Measurements from ENCODE around the gene ETFA. TPM values are rescaled to one million over a fixed set of nuclear protein-coding genes. Genes with fewer than 3 reads are reported as not detected.

The ETFA gene
- total and polyA plus RNA-seq, 2 of the 8 experiments (the other 6 are each of a cell fraction or from before 2014, with no cell fraction given): 60.9 to 90.0 TPM

- no peak for DNase-seq (ENCODE audit: low read depth in 1 of 2, low spot score in 2 of 2)
- no peak overlapping the region for H3K18ac ChIP-seq (ENCODE audit: extremely low read depth, low read length)
- peaks cover 70 to 95% (median 80%) of the 10 kb centered on the region in 4 experiments for H3K27me3 ChIP-seq (replicated peaks in 1 of 4; ENCODE audit: control insufficient read depth in 3 of 4, extremely low read depth in 1 of 4, insufficient read depth in 3 of 4, low read length in 3 of 4)
- no peak overlapping the region for H4K5ac ChIP-seq (ENCODE audit: insufficient read length, low read depth, low read length)
- no peak overlapping the region for H2BK15ac ChIP-seq (ENCODE audit: low read length)
- no peak overlapping the region for H2BK120ac ChIP-seq (replicated peaks; ENCODE audit: low read depth, low read length)
- peaks cover 0 to 14% (median 0%) of the 10 kb centered on the region in 4 experiments; a peak in 1 of 8 replicates for H3K36me3 ChIP-seq (ENCODE audit: control insufficient read depth in 2 of 4, insufficient read depth in 4 of 4, low read length in 3 of 4)
- H3K4me1 ChIP-seq (replicated peaks in 1 of 4; ENCODE audit: control insufficient read depth in 3 of 4, insufficient read depth in 4 of 4, low read length in 3 of 4): peaks cover 0 to 16% (median 10%) of the 10 kb centered on the region in 4 experiments; a peak in 6 of 7 replicates
- peak; percentile 13 for FAIRE-seq
- H3K79me1 ChIP-seq (ENCODE audit: low read depth, low read length): no peaks in the 10 kb centered on the region
- peak overlapping the region; percentile 77 to 84 for H3K4me2 ChIP-seq (ENCODE audit: insufficient read depth in 1 of 2, low read depth in 2 of 2, low read length in 2 of 2)
- H2AFZ ChIP-seq (ENCODE audit: low read length): no peak overlapping the region
- H4K91ac ChIP-seq (replicated peaks; ENCODE audit: insufficient read length, low read length): no peak overlapping the region
- H3K9me3 ChIP-seq (ENCODE audit: insufficient read depth in 2 of 2, low read depth in 1 of 2, low read length in 1 of 2): peaks cover 0 to 10% of the 10 kb centered on the region in 2 experiments; a peak in 1 of 4 replicates
- ChIA-PET POLR2A (ENCODE audit: partially characterized antibody) (interaction anchor here (1.2 to 5.0 kb wide), 3 partner anchors 9 to 586 kb away, joined by 5 to 55 read pairs (median 6); partner anchors contain the start of genes ISL2 and RCN2), CTCF (ENCODE audit: partially characterized antibody) (interaction anchor here (0.5 to 3.6 kb wide), 5 partner anchors 8 to 378 kb away, joined by 3 to 22 read pairs (median 4); no protein-coding TSS in a partner anchor)
- H3K4me3 ChIP-seq (ENCODE audit: extremely low read depth in 1 of 4, insufficient read depth in 2 of 4, low read depth in 3 of 4, low read length in 4 of 4): peak overlapping the region; percentile 51 to 68 (median 60); a peak in 5 of 8 replicates
- no peak overlapping the region for H2BK5ac ChIP-seq (ENCODE audit: low read depth, low read length)
- H3K56ac ChIP-seq (replicated peaks; ENCODE audit: insufficient read length, low read depth, low read length): no peak overlapping the region
- H3K27ac ChIP-seq (ENCODE audit: low read depth, low read length): no peak overlapping the region
- H3K23me2 ChIP-seq (ENCODE audit: low read depth, low read length): peaks cover 13% of the 10 kb centered on the region; the same call in 1 of the 2 replicates
- H2AK5ac ChIP-seq (ENCODE audit: low read depth, low read length): no peak overlapping the region
- no peak overlapping the region for H3K14ac ChIP-seq (ENCODE audit: insufficient read length)
- H3K4ac ChIP-seq (replicated peaks; ENCODE audit: insufficient read length, low read depth, low read length): no peak overlapping the region
- H3K23ac ChIP-seq (ENCODE audit: insufficient read length): no peak overlapping the region
- H2BK20ac ChIP-seq (ENCODE audit: low read length): no peak overlapping the region
- H3K9ac ChIP-seq (replicated peaks in 1 of 4; ENCODE audit: extremely low read depth in 1 of 4, low read depth in 3 of 4, low read length in 3 of 4): no peak overlapping the region
- no peaks in the 10 kb centered on the region for H3K79me2 ChIP-seq (ENCODE audit: control insufficient read depth in 1 of 2, insufficient read depth in 2 of 2, low read length in 2 of 2)
- WGBS, 2 experiments (ENCODE audit: extremely low coverage in 1 of 2, insufficient coverage in 1 of 2, insufficient read length in 1 of 2, insufficient replicate concordance in 2 of 2, low coverage in 1 of 2, low lambda C conversion rate in 2 of 2, missing lambda C conversion rate in 1 of 2): 0% methylated on average over 7 of the region's 7 CpGs; no CpG with 5 or more reads in 1 of the 2 experiments
- peaks cover 5 to 13% of the 10 kb centered on the region in 2 experiments for H4K20me1 ChIP-seq (replicated peaks in 1 of 2; ENCODE audit: control insufficient read depth in 1 of 2, insufficient read depth in 2 of 2, low read length in 2 of 2)
- no peak overlapping the region for H4K8ac ChIP-seq (ENCODE audit: extremely low read depth, insufficient read depth, low read length)
- no peak overlapping the region for H2BK12ac ChIP-seq (ENCODE audit: low read depth, low read length)
- no peak for TF ChIP-seq SIX5 (IDR thresholded peaks at IDR 0.05; ENCODE audit: low read depth, low read length)
- peak in 1 of 2 experiments; percentile 1; a peak in 1 of 4 replicates for TF ChIP-seq RAD21 (IDR thresholded peaks at IDR 0.05 in 1 of 2, conservative IDR thresholded peaks at IDR 0.05 in 1 of 2; ENCODE audit: low read depth in 2 of 2, low read length in 2 of 2)
- no peak for TF ChIP-seq MAX (IDR thresholded peaks at IDR 0.05)
- peak; percentile 16; the same call in 1 of the 2 replicates for TF ChIP-seq YY1 (IDR thresholded peaks at IDR 0.05; ENCODE audit: low read depth, low read length)
- 0 out of 2 replicates have a peak, but pooled peaks have one; percentile 38 for TF ChIP-seq TCF12 (IDR thresholded peaks at IDR 0.05; ENCODE audit: low read depth, low read length)
- no peak for TF ChIP-seq SP2 (IDR thresholded peaks at IDR 0.05; ENCODE audit: low read length)
Observed at GRCh38 chr15:76345583-76345879, 34.3 kb upstream of the ETFA start.

Data from H1 (cell line).